ENCODE data around the gene EGLN1. TPM values are rescaled to one million over a fixed set of nuclear protein-coding genes. Genes with fewer than 3 reads are reported as not detected.

Gene EGLN1
- total RNA-seq, 4 donors from 2014 or later = 17.6 to 65.1 (median 47.4) TPM

DNA sequence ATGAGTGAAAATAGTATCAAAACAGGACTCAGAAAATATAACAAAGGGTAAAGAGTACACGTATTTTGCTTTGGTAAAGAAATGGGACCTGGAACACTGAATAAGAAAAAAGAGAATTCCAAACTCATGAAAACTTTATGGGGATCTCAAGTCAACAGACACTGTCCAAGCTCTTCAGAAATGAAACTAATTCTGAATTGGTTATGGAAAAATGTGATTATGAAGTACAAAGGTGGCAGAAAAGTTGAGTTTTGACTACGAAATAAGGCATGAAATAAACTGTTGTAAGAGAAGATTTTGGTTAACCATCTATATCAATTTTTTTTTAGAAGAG lies 8.4 kb downstream of the EGLN1 start:
- H3K27ac ChIP-seq = no peak overlapping the region
- peaks cover 3 to 6% of the 10 kb centered on the region in 2 donors for H3K4me1 ChIP-seq
- H3K9me3 ChIP-seq = no peaks in the 10 kb centered on the region
- no peaks in the 10 kb centered on the region for H3K36me3 ChIP-seq
- no peak for DNase-seq
- H3K4me3 ChIP-seq = no peak overlapping the region
- TF ChIP-seq POLR2A (IDR thresholded peaks at IDR 0.05) (no peak), CTCF (IDR thresholded peaks at IDR 0.05) (no peak)
- intact Hi-C loops (cut with DNase I; ENCODE audit: low total_unique reads) = no loop called here
- no peaks in the 10 kb centered on the region for H3K27me3 ChIP-seq

GRCh38 chr1:231411036-231411531 lies 11.0 kb downstream of the EGLN1 start:
- no peaks in the 10 kb centered on the region for H3K36me3 ChIP-seq
- H3K27me3 ChIP-seq = no peaks in the 10 kb centered on the region
- no peak overlapping the region for H3K27ac ChIP-seq
- TF ChIP-seq POLR2A (IDR thresholded peaks at IDR 0.05) (no peak), CTCF (IDR thresholded peaks at IDR 0.05) (no peak)
- no peak for DNase-seq
- H3K4me1 ChIP-seq = no peaks in the 10 kb centered on the region
- H3K4me3 ChIP-seq = no peak overlapping the region
- intact Hi-C loops (cut with DNase I; ENCODE audit: low total_unique reads) = no loop called here
- H3K9me3 ChIP-seq = no peaks in the 10 kb centered on the region

DNA sequence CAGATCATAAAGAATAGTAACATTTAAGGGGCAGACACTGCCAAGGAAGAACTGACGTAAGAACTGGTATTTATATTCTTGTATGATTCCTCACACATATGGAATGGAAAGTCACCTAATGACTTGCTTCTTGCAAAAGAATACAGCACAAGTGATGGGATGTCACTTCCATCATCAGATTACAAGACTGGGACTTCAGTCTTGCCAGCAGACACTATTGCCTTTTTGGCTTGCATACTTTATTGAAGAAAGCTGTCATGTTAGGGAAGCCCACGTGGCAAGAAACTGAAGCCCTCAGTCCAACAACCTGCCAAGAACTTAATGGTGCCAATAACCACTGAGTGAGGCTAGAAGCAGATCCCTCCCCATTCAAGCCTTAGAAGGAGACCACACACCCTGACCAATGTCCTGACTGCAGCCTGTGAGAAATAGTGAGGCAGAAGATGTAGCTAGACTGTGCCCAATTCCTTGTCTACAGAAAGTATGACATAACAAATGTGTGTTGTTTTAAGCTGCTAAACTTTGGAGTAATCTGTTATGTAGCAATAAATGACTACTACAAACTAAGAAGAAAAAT lies 12.0 kb downstream of the EGLN1 start:
- H3K4me1 ChIP-seq = no peaks in the 10 kb centered on the region
- no peaks in the 10 kb centered on the region for H3K9me3 ChIP-seq
- TF ChIP-seq CTCF (IDR thresholded peaks at IDR 0.05) = no peak
- intact Hi-C loops (cut with DNase I; ENCODE audit: low total_unique reads) = no loop called here
- no peak overlapping the region for H3K27ac ChIP-seq
- no peak overlapping the region for H3K4me3 ChIP-seq
- no peak for DNase-seq
- H3K36me3 ChIP-seq = no peaks in the 10 kb centered on the region
- no peaks in the 10 kb centered on the region for H3K27me3 ChIP-seq

DNA sequence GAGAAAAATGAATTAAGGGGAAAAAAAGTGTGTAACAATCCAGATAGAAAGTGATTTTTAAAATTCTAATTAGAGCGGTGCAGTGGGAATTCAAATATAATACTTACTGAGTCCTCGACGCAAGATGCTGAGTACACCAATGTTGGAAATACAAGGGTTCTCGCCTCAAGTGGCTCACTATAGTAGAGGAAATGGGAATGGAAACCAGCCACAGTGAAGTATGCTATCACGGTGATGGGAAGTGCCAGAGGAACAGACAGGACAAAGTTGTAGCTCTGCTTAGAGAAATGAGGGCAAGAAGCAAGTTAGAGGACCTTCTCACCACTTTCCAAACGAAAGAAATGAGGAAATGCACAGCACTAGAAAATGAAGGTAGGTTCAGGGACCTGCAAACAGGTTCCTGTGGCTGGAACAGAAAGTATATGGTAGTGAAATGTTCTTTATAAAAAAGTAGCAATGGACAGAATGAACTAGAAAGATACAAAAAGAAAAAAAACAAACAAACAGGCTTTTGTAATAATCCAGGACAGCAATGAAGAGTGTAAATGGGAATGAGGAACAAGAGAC lies 13.5 kb downstream of the EGLN1 start:
- TF ChIP-seq CTCF (IDR thresholded peaks at IDR 0.05) = no peak
- no peak for TF ChIP-seq POLR2A (IDR thresholded peaks at IDR 0.05)
- H3K4me1 ChIP-seq = no peaks in the 10 kb centered on the region

GRCh38 chr1:231407547-231408396 lies 14.3 kb downstream of the EGLN1 start:
- no peak overlapping the region for H3K4me3 ChIP-seq
- no peaks in the 10 kb centered on the region for H3K27me3 ChIP-seq
- no peaks in the 10 kb centered on the region for H3K9me3 ChIP-seq
- H3K27ac ChIP-seq = peak overlapping the region; percentile 46 to 47
- no peaks in the 10 kb centered on the region for H3K36me3 ChIP-seq
- intact Hi-C loops (cut with DNase I; ENCODE audit: low total_unique reads) = no loop called here
- no peak for TF ChIP-seq POLR2A (IDR thresholded peaks at IDR 0.05)
- no peak for TF ChIP-seq CTCF (IDR thresholded peaks at IDR 0.05)
- no peak for DNase-seq
- H3K4me1 ChIP-seq = no peaks in the 10 kb centered on the region

More for the DNA sequence above, 13.5 kb downstream of the EGLN1 start:
- no peaks in the 10 kb centered on the region for H3K27me3 ChIP-seq
- H3K4me3 ChIP-seq = no peak overlapping the region
- no peak for DNase-seq
- intact Hi-C loops (cut with DNase I; ENCODE audit: low total_unique reads) = no loop called here
- H3K36me3 ChIP-seq = no peaks in the 10 kb centered on the region
- H3K27ac ChIP-seq = peak overlapping the region; percentile 46 to 47
- no peaks in the 10 kb centered on the region for H3K9me3 ChIP-seq
